ENCODE results near the gene NDFIP2.

- no peak for TF ChIP-seq POLR2A (IDR thresholded peaks at IDR 0.05)
- TF ChIP-seq POLR2AphosphoS5 (IDR thresholded peaks at IDR 0.05), result no peak
- TF ChIP-seq CTCF (IDR thresholded peaks at IDR 0.05 in 8 of 11, conservative IDR thresholded peaks at IDR 0.05 in 3 of 11), result no peak
These were observed 47.4 kb downstream of the NDFIP2 start for GRCh38 chr13:79528356-79528755.

All from spleen (tissue), 7 donors.